Measurements from ENCODE around the gene CADM3. TPM values are rescaled to one million over a fixed set of nuclear protein-coding genes. Genes with fewer than 3 reads are reported as not detected.

The CADM3 gene
- total RNA-seq (2.7 and 4.1 TPM in 2 replicates), polyA plus RNA-seq (6.0 and 6.9 TPM in 2 replicates), polyA minus RNA-seq (3.1 and 6.6 TPM in 2 replicates), Bru-seq, nascent RNA (percentile 23 among the genes with signal in this experiment), BruChase-seq, experiment 1, labeled RNA remaining after a 6-hour chase (percentile 37 among the genes with signal in this experiment), BruChase-seq, experiment 2, labeled RNA remaining after a 2-hour chase (percentile 33 among the genes with signal in this experiment)
- polyA plus RNA-seq (2011; cell fraction: cytosol; rRNA removed): 8.2 and 11.1 TPM in 2 replicates
- polyA plus RNA-seq (2011; cell fraction: nucleus; rRNA removed): 6.8 and 9.4 TPM in 2 replicates
- 5.6 and 7.1 TPM in 2 replicates for polyA plus RNA-seq (2012)
- polyA minus RNA-seq (2011; cell fraction: cytosol; rRNA and poly(A)+ RNA removed): not detected
- 1.2 and 2.5 TPM in 2 replicates for polyA minus RNA-seq (2011; cell fraction: nucleus; rRNA and poly(A)+ RNA removed)
- long read RNA-seq, partial matches to known transcripts: 0 of 6 reads
- long read RNA-seq, other reads (novel, unspliced or antisense): 4 of 6 reads

- CTCF ChIA-PET: no interaction called here
- no peaks in the 10 kb centered on the region for H3K36me3 ChIP-seq (ENCODE audit: control insufficient read depth in 2 of 2, extremely low read depth in 1 of 2, insufficient read depth in 2 of 2, low read length in 2 of 2)
- H3K9me1 ChIP-seq (replicated peaks; ENCODE audit: control insufficient read depth, extremely low read depth, insufficient read depth, low read length): no peaks in the 10 kb centered on the region
- no peaks in the 10 kb centered on the region for H3K4me1 ChIP-seq (ENCODE audit: control insufficient read depth, extremely low read depth, insufficient read depth, low read length)
- H3K27ac ChIP-seq (ENCODE audit: insufficient read depth, low read depth, low read length): no peak within 1 kb of the TSS
- peaks cover 49 to 57% of the 10 kb centered on the region in 2 experiments for H3K27me3 ChIP-seq (ENCODE audit: control insufficient read depth in 2 of 2, insufficient read depth in 2 of 2, low read length in 2 of 2)
- no peak within 1 kb of the TSS for H3K9ac ChIP-seq (replicated peaks; ENCODE audit: extremely low read depth, insufficient read depth, low read length)
- peak within 1 kb of the TSS; percentile 8 for H2AFZ ChIP-seq (ENCODE audit: low read depth, low read length)
- no TSS peak for BruUV-seq (replicated peaks)
- dilution Hi-C loops (cut with MboI; ENCODE audit: extremely low pct_ligation_motif_present, low sequenced_read_pairs) (no loop called here), intact Hi-C loops (cut with micrococcal nuclease) (no loop called here)
- FAIRE-seq (no peak), DNase-seq (ENCODE audit: low read depth, low spot score) (no peak)
- POLR2A ChIA-PET: no interaction called here
- H3K4me2 ChIP-seq (ENCODE audit: insufficient read depth, low read length): peak within 1 kb of the TSS; percentile 45
- no peaks in the 10 kb centered on the region for H3K9me3 ChIP-seq (replicated peaks; ENCODE audit: control insufficient read depth, insufficient read depth, low read length)
- peak within 1 kb of the TSS in 1 of 3 experiments; percentile 18 for H3K4me3 ChIP-seq (replicated peaks in 1 of 3; ENCODE audit: insufficient read depth in 1 of 3, low read depth in 1 of 3, low read length in 3 of 3)
- H3K79me2 ChIP-seq (ENCODE audit: control insufficient read depth, insufficient read depth, low read length): no peaks in the 10 kb centered on the region
- H4K20me1 ChIP-seq (replicated peaks; ENCODE audit: control insufficient read depth, extremely low read depth, insufficient read depth, low read length): no peaks in the 10 kb centered on the region
- no peak for TF ChIP-seq MYC (IDR thresholded peaks at IDR 0.05; ENCODE audit: low read depth, low read length)
- no peak for TF ChIP-seq FOS (IDR thresholded peaks at IDR 0.05; ENCODE audit: borderline replicate concordance, insufficient read depth, low read length)
- no peak for TF ChIP-seq EZH2 (IDR thresholded peaks at IDR 0.05; ENCODE audit: borderline replicate concordance, low read depth, low read length, severe bottlenecking)
- TF ChIP-seq JUN (IDR thresholded peaks at IDR 0.05; ENCODE audit: borderline replicate concordance, insufficient read depth, insufficient read length, low read depth): no peak
- no peak for TF ChIP-seq CTCF (IDR thresholded peaks at IDR 0.05; ENCODE audit: extremely low read depth in 1 of 2, insufficient read depth in 1 of 2, low read depth in 1 of 2, low read length in 2 of 2)
- no peak for TF ChIP-seq GATA2 (IDR thresholded peaks at IDR 0.05; ENCODE audit: insufficient read depth, insufficient read length, low read depth, low read length)
- no peak for TF ChIP-seq POLR2AphosphoS5 (IDR thresholded peaks at IDR 0.05; ENCODE audit: insufficient read depth, low read depth, low read length)
- TF ChIP-seq POLR2A (IDR thresholded peaks at IDR 0.05; ENCODE audit: low read depth, low read length): no peak
- no peak for TF ChIP-seq MAX (IDR thresholded peaks at IDR 0.05; ENCODE audit: insufficient read depth, insufficient read length)
These were observed at the start of gene CADM3 for GRCh38 chr1:159171254-159171687. Gene CADM3 (plus strand): TSS chr1:159171615. CDS start chr1:159171766, 151 bp downstream.
